Measurements from ENCODE around the gene UGT1A9. TPM values are rescaled to one million over a fixed set of nuclear protein-coding genes. Genes with fewer than 3 reads are reported as not detected.
"Not testable (repeated sequence)": the region's sequence is repeated elsewhere in the genome, so short reads cannot be mapped to it uniquely, and the experiment has no call there.

UGT1A9 gene
- total RNA-seq, 1 donor from 2014 or later = not detected

GRCh38 chr2:233700028-233700635, 28.4 kb downstream of the UGT1A9 start:
- no peak for TF ChIP-seq CTCF (IDR thresholded peaks at IDR 0.05; ENCODE audit: insufficient read depth, low read length, poor library complexity, severe bottlenecking)
- peak; percentile 57 for DNase-seq (ENCODE audit: low read depth)

GRCh38 chr2:233700842-233701241, 29.1 kb downstream of the UGT1A9 start:
- H3K4me3 ChIP-seq (ENCODE audit: low read depth, low read length); H3K27me3 ChIP-seq (ENCODE audit: control insufficient read depth, insufficient read depth, low read length); DNase-seq (ENCODE audit: low read depth); H3K36me3 ChIP-seq (ENCODE audit: control insufficient read depth, insufficient read depth, low read length): not testable (repeated sequence)

More at GRCh38 chr2:233700028-233700635, 28.4 kb downstream of the UGT1A9 start:
- Histone ChIP-seq H3K36me3 (ENCODE audit: control insufficient read depth, insufficient read depth, low read length) (no peaks in the 10 kb centered on the region), H3K27me3 (ENCODE audit: control insufficient read depth, insufficient read depth, low read length) (no peaks in the 10 kb centered on the region), H3K4me3 (ENCODE audit: low read depth, low read length) (no peak overlapping the region)

- H3K4me3 ChIP-seq (ENCODE audit: low read depth, low read length) = no peak overlapping the region
- no peaks in the 10 kb centered on the region for H3K36me3 ChIP-seq (ENCODE audit: control insufficient read depth, insufficient read depth, low read length)
- H3K27me3 ChIP-seq (ENCODE audit: control insufficient read depth, insufficient read depth, low read length) = no peaks in the 10 kb centered on the region
- TF ChIP-seq CTCF (IDR thresholded peaks at IDR 0.05; ENCODE audit: insufficient read depth, low read length, poor library complexity, severe bottlenecking) = no peak
- DNase-seq (ENCODE audit: low read depth) = no peak
Measured at GRCh38 chr2:233702238-233702637, 30.5 kb downstream of the UGT1A9 start.

- Histone ChIP-seq H3K27me3 (ENCODE audit: control insufficient read depth, insufficient read depth, low read length) (no peaks in the 10 kb centered on the region), H3K4me3 (ENCODE audit: low read depth, low read length) (no peak overlapping the region), H3K36me3 (ENCODE audit: control insufficient read depth, insufficient read depth, low read length) (no peaks in the 10 kb centered on the region)
- peak; percentile 32 for DNase-seq (ENCODE audit: low read depth)
- TF ChIP-seq CTCF (IDR thresholded peaks at IDR 0.05; ENCODE audit: insufficient read depth, low read length, poor library complexity, severe bottlenecking) = no peak
Measured at GRCh38 chr2:233705911-233706506, 34.3 kb downstream of the UGT1A9 start.

GRCh38 chr2:233706720-233707119, 35.0 kb downstream of the UGT1A9 start:
- no peaks in the 10 kb centered on the region for H3K27me3 ChIP-seq (ENCODE audit: control insufficient read depth, insufficient read depth, low read length)
- no peak for TF ChIP-seq CTCF (IDR thresholded peaks at IDR 0.05; ENCODE audit: insufficient read depth, low read length, poor library complexity, severe bottlenecking)
- H3K4me3 ChIP-seq (ENCODE audit: low read depth, low read length) = no peak overlapping the region
- H3K36me3 ChIP-seq (ENCODE audit: control insufficient read depth, insufficient read depth, low read length) = no peaks in the 10 kb centered on the region
- peak; percentile 53 for DNase-seq (ENCODE audit: low read depth)

GRCh38 chr2:233707940-233708644, 36.4 kb downstream of the UGT1A9 start:
- no peak for DNase-seq (ENCODE audit: low read depth)

More at GRCh38 chr2:233707940-233708644, 36.4 kb downstream of the UGT1A9 start:
- Histone ChIP-seq H3K27me3 (ENCODE audit: control insufficient read depth, insufficient read depth, low read length) (no peaks in the 10 kb centered on the region), H3K36me3 (ENCODE audit: control insufficient read depth, insufficient read depth, low read length) (no peaks in the 10 kb centered on the region), H3K4me3 (ENCODE audit: low read depth, low read length) (no peak overlapping the region)
- TF ChIP-seq CTCF (IDR thresholded peaks at IDR 0.05; ENCODE audit: insufficient read depth, low read length, poor library complexity, severe bottlenecking) = no peak

Measured in kidney epithelial cell (primary cell).